T1000 (cell line): Measurements from ENCODE around the gene FAM53B.
"Not testable (repeated sequence)": the region's sequence is repeated elsewhere in the genome, so short reads cannot be mapped to it uniquely, and the experiment has no call there.

Experiments used
- DNase-seq: peaks from one replicate; lab custom pipeline; 2025; ENCODE audit warnings: mixed read lengths; lab: John Stamatoyannopoulos, UW

FAM53B gene

GRCh38 chr10:124744102-124745050 is at the start of gene FAM53B:
FAM53B (minus strand) TSS chr10:124744378; CDS start chr10:124706713, 37,665 bp downstream.
- peak; percentile 74 for DNase-seq

GRCh38 chr10:124792998-124793352 is 48.8 kb upstream of the FAM53B start:
- no peak for DNase-seq

- DNase-seq: peak; percentile 86
Measured at GRCh38 chr10:124791547-124792348, 47.6 kb upstream of the FAM53B start, which contains the start of gene EEF1AKMT2. EEF1AKMT2 (minus strand) TSS chr10:124791887; CDS start chr10:124791833, 54 bp downstream.

- not testable (repeated sequence) for DNase-seq
Measured at GRCh38 chr10:124782900-124783299, 38.7 kb upstream of the FAM53B start.

GRCh38 chr10:124768791-124769190 is 24.6 kb upstream of the FAM53B start:
- no peak for DNase-seq

GRCh38 chr10:124765256-124765655 is 21.1 kb upstream of the FAM53B start:
- DNase-seq: no peak

GRCh38 chr10:124763267-124763666 is 19.1 kb upstream of the FAM53B start:
- DNase-seq: no peak

- no peak for DNase-seq
Measured at GRCh38 chr10:124762281-124762680, 18.1 kb upstream of the FAM53B start.

GRCh38 chr10:124756156-124756903 is 12.2 kb upstream of the FAM53B start:
- DNase-seq: no peak

- no peak for DNase-seq
Measured at GRCh38 chr10:124755581-124755980, 11.4 kb upstream of the FAM53B start.

- no peak for DNase-seq
Measured at GRCh38 chr10:124754227-124754626, 10.0 kb upstream of the FAM53B start.

- no peak for DNase-seq
Measured at GRCh38 chr10:124748953-124749645, 4.9 kb upstream of the FAM53B start.

GRCh38 chr10:124748166-124748565 is 4.0 kb upstream of the FAM53B start:
- no peak for DNase-seq

- no peak for DNase-seq
Measured at GRCh38 chr10:124747745-124748144, 3.6 kb upstream of the FAM53B start.

- no peak for DNase-seq
Measured at GRCh38 chr10:124746992-124747391, 2.8 kb upstream of the FAM53B start.

GRCh38 chr10:124746447-124746846 is 2.3 kb upstream of the FAM53B start:
- not testable (repeated sequence) for DNase-seq

- DNase-seq: no peak
Measured at GRCh38 chr10:124745673-124746072, 1.5 kb upstream of the FAM53B start.

GRCh38 chr10:124745252-124745651 is 1.1 kb upstream of the FAM53B start:
- DNase-seq: no peak

- peak; percentile 45 for DNase-seq
Measured at GRCh38 chr10:124743191-124744101, 732 bp downstream of the FAM53B start.
